Measurements from ENCODE around the gene RPL13A.
"Not testable (repeated sequence)": the region's sequence is repeated elsewhere in the genome, so short reads cannot be mapped to it uniquely, and the experiment has no call there.

RPL13A gene

DNA sequence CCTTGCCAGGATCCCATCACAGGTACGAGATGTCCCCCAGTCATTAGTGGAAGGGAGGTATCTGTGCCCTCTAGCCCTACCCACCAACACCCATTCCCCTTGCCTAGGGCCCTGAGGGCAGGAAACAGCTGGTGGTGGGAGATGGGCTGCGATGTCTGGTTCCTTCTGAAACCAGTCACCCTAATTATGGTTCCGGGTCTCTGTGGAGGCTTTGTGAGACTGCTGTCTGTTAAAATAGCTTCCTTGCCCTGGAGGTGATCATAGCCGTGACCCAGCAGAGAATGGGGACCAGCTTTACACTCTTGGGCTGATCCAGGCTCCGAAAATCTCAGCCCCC is 28.9 kb upstream of the RPL13A start:
- no peak for DNase-seq

- no peak for DNase-seq
These were observed 28.0 kb upstream of the RPL13A start for GRCh38 chr19:49459388-49459787.

- DNase-seq: not testable (repeated sequence)
These were observed 26.3 kb upstream of the RPL13A start for GRCh38 chr19:49461130-49461529.

GRCh38 chr19:49461656-49462055 is 25.8 kb upstream of the RPL13A start:
- DNase-seq: no peak

DNA sequence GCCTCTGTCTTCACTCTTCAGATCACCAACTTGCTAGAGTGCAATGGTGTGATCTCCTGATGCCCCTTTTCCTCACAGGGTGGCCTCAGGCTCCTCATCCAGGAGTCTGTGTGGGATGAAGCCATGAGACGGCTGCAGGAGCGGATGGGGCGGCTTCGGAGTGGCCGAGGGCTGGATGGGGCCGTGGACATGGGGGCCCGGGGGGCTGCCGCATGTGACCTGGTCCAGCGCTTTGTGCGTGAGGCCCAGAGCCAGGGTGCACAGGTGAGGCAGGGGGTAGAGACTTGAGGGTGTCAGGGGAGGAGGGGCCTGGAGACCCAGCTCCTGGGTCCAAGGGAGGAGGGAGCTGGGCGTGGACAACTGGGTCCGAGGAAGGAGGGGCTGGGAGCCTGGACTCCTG is 24.9 kb upstream of the RPL13A start:
- DNase-seq: no peak

DNA sequence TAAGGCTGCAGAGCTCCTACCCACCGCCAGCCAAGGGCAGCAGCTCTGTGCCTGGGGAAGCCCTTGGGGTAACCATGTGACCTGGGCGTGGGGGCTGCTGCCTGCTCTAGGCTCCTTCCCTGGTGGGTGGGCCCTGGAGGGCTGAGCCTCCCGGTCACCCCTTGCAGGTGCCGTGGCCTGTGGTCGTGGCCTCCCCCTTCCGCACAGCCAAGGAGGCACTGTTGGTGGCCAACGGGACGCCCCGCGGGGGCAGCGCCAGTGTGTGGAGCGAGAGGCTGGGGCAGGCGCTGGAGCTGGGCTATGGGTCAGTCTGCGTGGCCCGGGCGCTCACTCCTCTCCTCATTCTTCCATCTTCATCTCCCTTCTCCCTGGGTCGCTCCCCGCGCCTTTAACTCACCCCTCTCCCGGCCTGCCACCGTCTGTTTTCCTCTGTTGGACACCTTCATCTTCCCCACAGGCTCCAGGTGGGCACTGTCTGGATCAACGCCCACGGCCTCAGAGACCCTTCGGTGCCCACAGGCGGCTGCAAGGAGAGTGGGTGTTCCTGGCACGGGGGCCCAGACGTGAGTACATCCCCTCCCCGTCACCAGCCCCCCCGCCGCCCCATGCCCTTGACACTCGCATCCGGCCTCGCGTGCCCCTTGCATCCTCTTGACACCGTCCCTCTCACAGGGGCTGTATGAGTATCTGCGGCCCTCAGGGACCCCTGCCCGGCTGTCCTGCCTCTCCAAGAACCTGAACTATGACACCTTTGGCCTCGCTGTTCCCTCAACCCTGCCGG is 23.3 kb upstream of the RPL13A start:
- no peak for DNase-seq

DNA sequence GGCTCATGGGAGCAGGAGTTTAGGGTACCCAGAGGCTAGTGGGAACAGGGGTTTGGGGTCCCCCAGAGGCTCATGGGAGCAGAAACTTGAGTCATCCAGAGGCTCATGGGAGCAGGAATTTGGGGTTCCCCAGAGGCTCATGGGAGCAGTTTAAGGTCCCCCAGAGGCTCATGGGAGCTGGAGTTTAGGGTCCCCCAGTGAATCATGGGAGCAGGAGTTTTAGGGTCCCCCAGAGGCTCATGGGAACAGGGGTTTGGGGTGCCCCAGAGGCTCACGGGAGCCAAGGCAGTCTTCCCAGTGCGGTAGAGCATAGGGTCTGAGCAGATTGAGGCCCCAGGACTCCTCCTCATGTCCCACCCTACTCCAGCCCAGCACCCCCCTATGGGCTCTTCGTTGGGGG is 22.0 kb upstream of the RPL13A start:
- DNase-seq: no peak

GRCh38 chr19:49468199-49468598 is 19.2 kb upstream of the RPL13A start:
- DNase-seq: peak; percentile 29

GRCh38 chr19:49468746-49469447 is 18.5 kb upstream of the RPL13A start:
- DNase-seq: peak; percentile 86

DNA sequence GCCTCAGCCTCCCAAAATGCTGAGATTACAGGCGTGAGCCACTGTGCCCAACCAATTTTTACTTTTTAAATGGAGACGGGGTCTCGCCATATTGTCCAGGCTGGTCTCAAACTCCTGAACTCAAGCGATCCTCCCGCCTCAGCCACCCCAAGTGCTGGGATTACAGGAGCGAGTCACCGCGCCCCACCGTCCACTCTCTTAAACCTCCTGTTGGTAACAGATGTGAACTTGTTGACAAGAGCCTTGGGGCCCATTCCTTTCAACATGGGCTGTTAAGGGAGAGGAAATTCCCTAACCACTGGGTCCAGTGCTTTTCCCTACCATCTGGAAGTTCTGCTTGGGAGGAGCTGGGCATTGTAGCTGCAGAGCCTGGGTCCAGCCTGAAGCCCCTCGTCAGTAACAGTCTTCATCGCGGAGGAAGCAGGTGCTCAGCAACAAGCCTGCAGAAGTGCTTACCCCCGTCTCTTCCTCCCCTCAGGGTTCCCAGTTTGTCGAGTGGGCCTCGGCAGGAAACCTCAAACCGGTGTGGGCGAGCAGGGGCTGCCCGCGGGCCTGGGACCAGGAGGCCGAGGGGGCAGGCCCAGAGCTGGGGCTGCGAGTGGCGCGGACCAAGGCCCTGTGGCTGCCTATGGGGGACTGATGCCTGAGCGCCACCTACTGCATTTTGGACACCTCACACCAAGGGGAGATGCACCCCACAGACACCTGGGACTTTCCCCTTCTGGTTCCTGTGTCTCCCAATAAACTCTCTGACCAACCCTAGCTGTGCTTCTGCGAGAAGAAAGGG is 17.4 kb upstream of the RPL13A start:
- DNase-seq: no peak

DNA sequence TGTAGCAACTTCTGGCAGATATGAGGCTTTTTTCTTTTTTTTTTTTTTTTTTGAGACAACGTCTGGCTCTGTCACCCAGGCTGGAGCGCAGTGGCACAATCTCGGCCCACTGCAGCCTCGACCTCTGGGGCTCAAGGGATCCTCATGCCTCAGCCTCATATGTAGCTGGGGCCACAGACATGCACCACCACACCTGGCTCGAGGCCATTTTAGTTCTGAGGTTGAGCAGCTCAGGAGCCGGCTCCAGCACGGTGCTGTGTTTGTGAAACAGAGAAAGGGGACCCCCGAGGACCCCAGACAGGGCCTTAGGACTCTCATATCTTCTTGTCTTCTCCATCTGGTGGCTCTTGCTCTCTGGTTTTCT is 16.8 kb upstream of the RPL13A start:
- no peak for DNase-seq

DNA sequence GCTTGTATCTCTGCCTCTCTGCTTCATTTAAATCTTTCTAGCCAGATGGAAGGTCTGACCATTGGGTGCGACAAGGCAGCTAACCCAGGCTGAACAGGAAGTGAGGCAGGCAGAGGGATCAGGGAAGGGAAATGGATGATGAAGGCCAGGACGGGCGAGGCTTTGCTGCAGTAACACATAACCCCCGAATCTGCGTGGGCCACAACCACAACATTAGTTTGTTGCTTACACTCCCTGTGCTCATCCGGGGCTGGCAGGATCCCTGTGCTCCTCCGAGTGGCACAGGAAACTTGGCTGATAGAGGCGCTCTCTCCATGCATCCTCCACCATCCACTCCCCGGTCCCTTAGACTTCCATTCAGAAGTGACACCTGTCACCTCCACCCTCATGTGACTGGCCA is 14.5 kb upstream of the RPL13A start:
- DNase-seq: no peak

DNA sequence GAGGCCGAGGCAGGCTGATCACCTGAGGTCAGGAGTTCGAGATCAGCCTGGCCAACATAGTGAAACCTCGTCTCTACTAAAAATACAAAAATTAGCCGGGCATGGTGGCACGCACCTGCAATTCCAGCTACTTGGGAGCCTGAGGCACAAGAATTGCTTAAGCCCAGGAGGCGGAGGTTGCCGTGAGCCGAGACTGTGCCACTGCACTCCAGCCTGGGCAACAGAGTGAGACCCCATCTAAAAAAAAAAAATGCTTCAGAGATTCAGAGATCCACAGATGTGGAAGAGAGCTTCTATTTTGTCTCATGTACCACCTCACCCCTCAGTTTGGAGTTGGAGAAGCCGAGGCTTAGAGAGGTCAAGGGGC is 13.9 kb upstream of the RPL13A start:
- not testable (repeated sequence) for DNase-seq

GRCh38 chr19:49473868-49474541 is 13.4 kb upstream of the RPL13A start, which contains the start of gene FLT3LG:
Gene FLT3LG (plus strand): TSS chr19:49474215. CDS start chr19:49474640, 425 bp downstream.
- DNase-seq: peak; percentile 60

GRCh38 chr19:49474542-49474924 is 12.9 kb upstream of the RPL13A start:
- DNase-seq: no peak

DNA sequence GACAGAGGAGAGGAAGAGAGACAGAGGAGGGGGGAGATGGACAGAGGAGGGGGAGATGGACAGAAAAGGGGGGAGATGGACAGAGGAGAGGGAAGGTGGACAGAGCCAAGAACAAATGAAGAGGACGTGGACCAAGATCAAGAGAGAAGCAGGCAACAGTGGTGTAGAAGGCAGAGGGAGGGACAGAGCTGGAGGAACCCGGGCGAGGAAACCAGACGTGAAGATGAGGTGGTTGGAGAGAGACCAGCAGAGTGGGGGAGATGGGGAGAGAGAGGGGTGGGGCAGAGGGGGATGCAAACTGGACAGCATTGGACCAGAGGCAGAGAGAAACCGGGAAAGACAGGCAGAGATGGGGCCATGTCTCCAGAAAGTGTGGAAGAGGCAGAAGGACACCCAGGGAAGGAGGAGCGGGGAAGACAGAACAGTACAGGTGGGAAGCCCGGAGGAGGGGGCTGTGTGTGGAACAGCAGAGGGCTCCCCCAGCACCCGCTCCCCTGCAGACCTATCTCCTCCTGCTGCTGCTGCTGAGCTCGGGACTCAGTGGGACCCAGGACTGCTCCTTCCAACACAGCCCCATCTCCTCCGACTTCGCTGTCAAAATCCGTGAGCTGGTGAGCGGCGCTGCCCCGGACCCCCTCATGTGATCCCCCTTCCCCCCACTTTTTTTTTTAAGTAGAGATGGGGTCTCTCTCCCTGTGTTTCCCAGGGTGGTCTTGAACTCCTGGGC is 12.1 kb upstream of the RPL13A start:
- no peak for DNase-seq

GRCh38 chr19:49475995-49476880 is 11.2 kb upstream of the RPL13A start:
- DNase-seq: no peak

- DNase-seq: no peak
These were observed 7.3 kb upstream of the RPL13A start for GRCh38 chr19:49479975-49480628.

DNA sequence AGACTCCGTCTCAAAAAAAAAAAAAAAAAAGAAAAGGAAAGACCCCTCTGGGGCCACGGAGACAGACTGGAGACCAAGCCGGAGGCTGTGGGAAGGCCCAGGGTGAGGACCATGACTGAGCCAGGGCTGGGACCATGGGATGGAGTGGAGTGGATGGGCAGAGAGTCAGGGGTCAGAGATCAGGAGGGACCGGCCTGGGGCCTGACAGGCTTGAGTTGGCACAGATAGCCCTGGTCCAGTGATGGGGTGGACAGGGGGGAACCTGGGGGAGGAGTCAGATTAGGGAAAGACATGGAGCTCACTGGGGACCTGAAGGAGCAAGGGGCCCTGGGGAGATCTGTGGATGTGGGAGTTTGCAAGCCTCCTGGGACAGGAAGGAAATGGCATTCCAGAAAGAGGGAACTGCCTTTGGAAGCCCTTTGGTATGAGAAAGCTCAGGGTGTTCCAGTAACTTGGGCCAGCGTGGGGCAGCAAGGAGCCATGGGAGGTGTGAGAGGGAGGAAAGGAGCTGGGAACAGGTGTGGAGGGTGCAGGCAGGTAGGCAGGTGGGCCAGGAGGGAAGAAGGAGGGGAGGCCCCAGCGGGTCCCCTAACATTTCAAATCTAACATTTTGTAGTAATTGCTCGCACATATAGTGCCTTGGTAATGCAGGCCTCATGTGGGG is 6.3 kb upstream of the RPL13A start:
- DNase-seq: no peak

GRCh38 chr19:49486232-49486631 is 1.2 kb upstream of the RPL13A start:
- no peak for DNase-seq

All from DMS79 (cell line).